HEK293 (cell line): ENCODE results near the gene NDRG4.

ENCODE experiments used
- ATF2 ChIP-seq: fragments of 450-650 bp; formaldehyde crosslinking; IDR thresholded peaks from 2 replicates; pipeline ENCODE4 v1.5.1; 2016; ENCODE audit warnings: missing biosample characterization, missing genetic modification characterization, low read depth
- CTCF ChIP-seq: fragments of 450-650 bp; formaldehyde crosslinking; IDR thresholded peaks from 2 replicates; pipeline ENCODE4 v1.5.1; 2016; ENCODE audit warnings: missing biosample characterization, missing genetic modification characterization
- HIC1 ChIP-seq: fragments of 450-650 bp; formaldehyde crosslinking; IDR thresholded peaks from 2 replicates; pipeline ENCODE4 v1.5.1; 2016; ENCODE audit warnings: missing biosample characterization, missing genetic modification characterization
- ZNF549 ChIP-seq: fragments of 450-650 bp; IDR thresholded peaks from 2 replicates; pipeline ENCODE4 v1.5.1; 2018; ENCODE audit warnings: missing biosample characterization, missing genetic modification characterization, mild to moderate bottlenecking, inconsistent platforms, moderate library complexity

- TF ChIP-seq HIC1 (tag by site-specific recombination), result no peak
- no peak for TF ChIP-seq ZNF549 (tag by site-specific recombination)
- TF ChIP-seq CTCF (tag by site-specific recombination), result peak; percentile 66
- no peak for TF ChIP-seq ATF2 (tag by site-specific recombination)
Measured at GRCh38 chr16:58494981-58495520, 4.9 kb upstream of the NDRG4 start.
